ENCODE data around the gene DTNB.

GRCh38 chr2:25333981-25334380 is 339.4 kb downstream of the DTNB start:
- TF ChIP-seq GATA2 (IDR thresholded peaks at IDR 0.05; ENCODE audit: low read depth, low read length) (no peak), GATA3 (IDR thresholded peaks at IDR 0.05; ENCODE audit: low read depth, low read length) (no peak)
